ACC112 (cell line): ENCODE data around the gene RBCK1.

Experiments
- H2AFZ ChIP-seq: fragments of 200-600 bp; sonication (generic); one replicate; pipeline ENCODE4 v1.6.0; 2017; ENCODE audit warnings: antibody characterized with exemption, low read length; ENCODE audit not compliant: unreplicated experiment
- H3K27ac ChIP-seq: fragments of 200-600 bp; sonication (generic); 2 replicates; pipeline ENCODE4 v1.5.1; 2014; ENCODE audit warnings: low read depth, mild to moderate bottlenecking, antibody characterized with exemption, low read length, moderate library complexity
- H3K27me3 ChIP-seq: fragments of 200-600 bp; sonication (generic); 2 replicates; pipeline ENCODE4 v1.6.1; 2014; ENCODE audit warnings: mild to moderate bottlenecking, antibody characterized with exemption, low read length, moderate library complexity, mixed read lengths; ENCODE audit not compliant: insufficient read depth
- H3K36me3 ChIP-seq: fragments of 200-600 bp; sonication (generic); 2 replicates; pipeline ENCODE4 v1.6.1; 2016; ENCODE audit warnings: mild to moderate bottlenecking, antibody characterized with exemption, low read length, moderate library complexity, mixed read lengths; ENCODE audit not compliant: insufficient read depth
- H3K4me1 ChIP-seq: fragments of 200-600 bp; sonication (generic); one replicate; pipeline ENCODE4 v1.6.1; 2016; ENCODE audit warnings: low read length, mixed read lengths; ENCODE audit not compliant: insufficient read depth, unreplicated experiment, control insufficient read depth
- H3K4me3 ChIP-seq: fragments of 200-600 bp; sonication (generic); 2 replicates; pipeline ENCODE4 v1.5.1; 2014; ENCODE audit warnings: mild to moderate bottlenecking, low read depth, low read length
- H3K79me2 ChIP-seq: fragments of 200-600 bp; sonication (generic); one replicate; pipeline ENCODE4 v1.6.0; 2016; ENCODE audit warnings: low read length; ENCODE audit not compliant: control insufficient read depth, unreplicated experiment, insufficient read depth

The RBCK1 gene

GRCh38 chr20:407953-408842 lies at the start of gene RBCK1:
Gene RBCK1, plus strand, starts transcription at chr20:408299. Its CDS starts 459 bp downstream, at chr20:408758.
- peaks cover 49% of the 10 kb centered on the region for H3K79me2 ChIP-seq
- H3K27me3 ChIP-seq: no peaks in the 10 kb centered on the region
- H3K4me3 ChIP-seq: peak within 1 kb of the TSS; percentile 97
- peaks cover 32% of the 10 kb centered on the region for H3K36me3 ChIP-seq
- peak within 1 kb of the TSS; percentile 65 for H2AFZ ChIP-seq
- peak within 1 kb of the TSS; percentile 75 for H3K27ac ChIP-seq
- peaks cover 16% of the 10 kb centered on the region for H3K4me1 ChIP-seq

- no peak overlapping the region for H3K4me3 ChIP-seq
- H3K4me1 ChIP-seq: peaks cover 13% of the 10 kb centered on the region
- H3K79me2 ChIP-seq: no peaks in the 10 kb centered on the region
- H3K36me3 ChIP-seq: no peaks in the 10 kb centered on the region
- H3K27me3 ChIP-seq: no peaks in the 10 kb centered on the region
- H3K27ac ChIP-seq: no peak overlapping the region
- no peak overlapping the region for H2AFZ ChIP-seq
These were observed 49.1 kb upstream of the RBCK1 start for GRCh38 chr20:358891-359555.

- Histone ChIP-seq H3K27me3 (no peaks in the 10 kb centered on the region), H3K4me1 (peaks cover 19% of the 10 kb centered on the region), H3K36me3 (no peaks in the 10 kb centered on the region), H2AFZ (no peak overlapping the region), H3K27ac (no peak overlapping the region), H3K4me3 (no peak overlapping the region), H3K79me2 (no peaks in the 10 kb centered on the region)
These were observed 46.5 kb upstream of the RBCK1 start for GRCh38 chr20:361561-361960.

GRCh38 chr20:362271-363254 lies 45.5 kb upstream of the RBCK1 start:
- no peak overlapping the region for H3K4me3 ChIP-seq
- H3K79me2 ChIP-seq: no peaks in the 10 kb centered on the region
- H3K27ac ChIP-seq: no peak overlapping the region
- H3K4me1 ChIP-seq: peaks cover 19% of the 10 kb centered on the region
- H3K27me3 ChIP-seq: no peaks in the 10 kb centered on the region
- H3K36me3 ChIP-seq: no peaks in the 10 kb centered on the region
- no peak overlapping the region for H2AFZ ChIP-seq

- Histone ChIP-seq H3K79me2 (no peaks in the 10 kb centered on the region), H3K4me1 (peaks cover 19% of the 10 kb centered on the region), H2AFZ (no peak overlapping the region)
These were observed 44.6 kb upstream of the RBCK1 start for GRCh38 chr20:363319-364078.

GRCh38 chr20:364905-365794 lies 42.9 kb upstream of the RBCK1 start:
- Histone ChIP-seq H3K27me3 (no peaks in the 10 kb centered on the region), H3K4me3 (no peak overlapping the region), H3K79me2 (no peaks in the 10 kb centered on the region), H3K4me1 (peaks cover 19% of the 10 kb centered on the region), H3K36me3 (no peaks in the 10 kb centered on the region), H3K27ac (no peak overlapping the region), H2AFZ (no peak overlapping the region)

More at GRCh38 chr20:363319-364078, 44.6 kb upstream of the RBCK1 start:
- Histone ChIP-seq H3K4me3 (no peak overlapping the region), H3K36me3 (no peaks in the 10 kb centered on the region), H3K27me3 (no peaks in the 10 kb centered on the region), H3K27ac (no peak overlapping the region)

GRCh38 chr20:366041-366718 lies 41.9 kb upstream of the RBCK1 start:
- Histone ChIP-seq H3K27ac (no peak overlapping the region), H2AFZ (no peak overlapping the region), H3K27me3 (no peaks in the 10 kb centered on the region), H3K36me3 (no peaks in the 10 kb centered on the region), H3K4me1 (peaks cover 19% of the 10 kb centered on the region), H3K4me3 (no peak overlapping the region), H3K79me2 (no peaks in the 10 kb centered on the region)

GRCh38 chr20:366719-367485 lies 41.2 kb upstream of the RBCK1 start:
- H3K4me3 ChIP-seq: no peak overlapping the region
- no peak overlapping the region for H2AFZ ChIP-seq
- no peaks in the 10 kb centered on the region for H3K36me3 ChIP-seq
- H3K79me2 ChIP-seq: no peaks in the 10 kb centered on the region
- H3K27ac ChIP-seq: no peak overlapping the region
- H3K4me1 ChIP-seq: peaks cover 27% of the 10 kb centered on the region
- H3K27me3 ChIP-seq: no peaks in the 10 kb centered on the region
